Fibroblast of peridontal ligament (primary cell): ENCODE data around the gene TMEM63B.
"Not testable (repeated sequence)": the region's sequence is repeated elsewhere in the genome, so short reads cannot be mapped to it uniquely, and the experiment has no call there.

Source experiments
- DNase-seq: peaks from one replicate; pipeline ENCODE4 v3.0.0-alpha.2; 2010; ENCODE audit errors: extremely low read depth

Gene TMEM63B

DNA sequence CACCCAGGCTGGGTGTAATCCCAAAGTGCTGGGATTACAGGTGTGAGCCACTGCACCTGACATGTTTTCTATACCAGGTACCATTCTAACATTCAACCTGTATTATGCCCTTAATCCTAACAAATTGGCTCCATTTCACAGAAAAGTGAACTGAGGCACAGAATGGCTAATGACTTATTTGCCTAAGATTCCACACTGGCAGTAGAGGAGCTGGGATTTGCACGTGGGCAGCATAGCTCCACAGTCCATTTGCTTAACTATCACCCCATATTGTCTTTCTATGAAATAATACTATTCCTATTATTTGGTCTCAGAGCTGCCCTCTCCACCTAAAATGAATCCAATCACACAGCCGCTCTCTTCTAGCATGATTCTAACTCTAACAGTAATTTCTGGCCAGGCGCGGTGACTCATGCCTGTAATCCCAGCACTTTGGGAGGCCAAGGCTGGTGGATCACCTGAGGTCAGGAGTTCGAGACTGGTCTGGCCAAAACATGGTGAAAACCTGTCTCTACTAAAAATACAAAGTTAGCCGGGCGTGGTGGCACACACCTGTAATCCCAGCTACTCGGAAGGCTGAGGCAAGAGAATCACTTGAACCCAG is 66.1 kb downstream of the TMEM63B start:
- DNase-seq: no peak

DNA sequence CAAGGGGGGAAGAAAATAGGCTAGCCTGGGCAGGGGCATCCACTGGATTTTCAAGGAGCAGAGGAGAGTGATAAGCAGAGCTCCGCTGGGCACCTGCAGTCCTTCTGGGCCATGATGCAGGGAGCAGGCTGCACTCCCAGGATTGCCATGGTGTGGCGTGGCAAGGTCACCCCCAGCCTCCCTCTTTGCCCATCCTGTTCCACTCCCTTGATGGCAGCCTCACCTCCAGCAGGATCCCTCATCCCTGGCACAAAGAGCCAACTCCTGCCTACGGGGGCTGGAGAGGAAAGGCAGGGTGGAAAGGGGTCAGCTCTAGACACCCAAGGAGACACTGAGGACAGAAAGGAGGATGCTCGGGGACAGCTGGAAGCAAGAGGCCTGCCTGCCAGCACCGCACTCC is 67.0 kb downstream of the TMEM63B start:
- DNase-seq: no peak

DNA sequence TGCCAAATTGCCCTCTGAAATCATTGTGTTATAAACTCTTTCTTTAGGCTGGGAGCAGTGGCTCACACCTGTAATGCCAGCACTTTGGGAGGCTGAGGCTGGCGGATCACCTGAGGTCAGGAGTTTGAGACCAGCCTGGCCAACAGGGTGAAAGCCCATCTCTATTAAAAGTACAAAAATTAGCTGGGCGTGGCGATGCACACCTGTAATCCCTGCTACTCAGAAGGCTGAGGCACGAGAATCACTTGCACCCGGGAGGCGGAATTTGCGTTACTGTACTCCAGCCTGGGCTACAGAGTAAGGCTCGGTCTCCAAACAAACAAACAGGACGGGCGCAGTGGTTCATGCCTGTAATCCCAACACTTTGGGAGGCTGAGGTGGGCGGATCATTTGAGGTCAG is 69.0 kb downstream of the TMEM63B start:
- not testable (repeated sequence) for DNase-seq

DNA sequence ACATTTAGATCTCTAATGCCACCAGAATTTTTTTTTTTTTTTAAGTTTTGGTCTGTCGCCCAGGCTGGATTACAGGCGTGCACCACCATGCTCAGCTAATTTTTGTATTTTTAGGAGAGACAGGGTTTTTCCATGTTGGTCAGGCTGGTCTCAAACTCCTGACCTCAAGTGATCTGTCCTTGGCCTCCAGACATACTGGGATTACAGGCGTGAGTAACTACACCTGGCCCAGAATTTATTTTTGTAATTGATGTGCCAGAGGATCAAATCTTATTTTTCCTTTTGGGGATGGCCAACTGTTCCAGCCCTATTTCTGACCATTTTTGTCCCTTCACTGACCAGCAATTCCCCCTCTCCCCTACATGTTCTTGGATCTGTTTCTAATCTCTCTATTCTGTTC is 71.3 kb downstream of the TMEM63B start:
- no peak for DNase-seq

DNA sequence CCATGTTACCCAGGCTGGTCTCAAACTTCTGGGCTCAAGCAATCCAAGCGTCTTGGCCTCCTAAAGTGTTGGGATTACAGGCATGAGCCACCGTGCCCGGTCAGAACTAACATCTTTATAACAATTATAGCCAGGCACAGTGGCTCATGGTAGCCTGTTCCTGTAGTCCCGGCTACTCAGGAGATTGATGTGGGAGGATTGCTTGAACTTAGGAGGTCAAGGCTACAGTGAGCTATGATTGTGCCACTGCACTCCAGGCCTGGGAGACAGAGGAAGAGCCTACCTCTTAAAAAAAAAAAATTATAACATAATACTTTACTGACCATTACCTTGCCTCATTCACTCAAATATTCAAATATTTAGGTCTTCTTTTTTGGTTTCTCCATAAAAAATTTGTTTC is 72.5 kb downstream of the TMEM63B start:
- DNase-seq: no peak

DNA sequence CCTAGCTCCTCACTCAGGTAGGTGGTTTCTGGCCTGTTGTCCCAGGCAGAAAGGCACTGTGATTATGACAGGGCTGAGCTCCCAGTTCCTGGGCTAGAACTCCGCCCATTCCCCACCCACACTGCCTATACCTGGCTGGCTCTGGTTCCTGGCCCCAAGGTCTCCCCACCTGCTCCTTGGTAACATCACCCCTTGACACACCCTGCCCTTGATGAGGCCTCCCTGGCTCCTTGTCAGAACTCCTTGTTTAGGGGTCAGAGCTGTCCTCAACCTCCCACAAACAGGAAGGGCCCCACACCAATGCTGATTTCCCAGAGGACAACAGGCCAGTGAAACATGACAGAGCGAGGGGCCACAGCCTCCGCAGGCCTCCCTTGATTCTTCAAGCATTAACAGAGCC is 73.8 kb downstream of the TMEM63B start:
- no peak for DNase-seq

GRCh38 chr6:44201638-44202303 is 74.4 kb downstream of the TMEM63B start:
- no peak for DNase-seq

DNA sequence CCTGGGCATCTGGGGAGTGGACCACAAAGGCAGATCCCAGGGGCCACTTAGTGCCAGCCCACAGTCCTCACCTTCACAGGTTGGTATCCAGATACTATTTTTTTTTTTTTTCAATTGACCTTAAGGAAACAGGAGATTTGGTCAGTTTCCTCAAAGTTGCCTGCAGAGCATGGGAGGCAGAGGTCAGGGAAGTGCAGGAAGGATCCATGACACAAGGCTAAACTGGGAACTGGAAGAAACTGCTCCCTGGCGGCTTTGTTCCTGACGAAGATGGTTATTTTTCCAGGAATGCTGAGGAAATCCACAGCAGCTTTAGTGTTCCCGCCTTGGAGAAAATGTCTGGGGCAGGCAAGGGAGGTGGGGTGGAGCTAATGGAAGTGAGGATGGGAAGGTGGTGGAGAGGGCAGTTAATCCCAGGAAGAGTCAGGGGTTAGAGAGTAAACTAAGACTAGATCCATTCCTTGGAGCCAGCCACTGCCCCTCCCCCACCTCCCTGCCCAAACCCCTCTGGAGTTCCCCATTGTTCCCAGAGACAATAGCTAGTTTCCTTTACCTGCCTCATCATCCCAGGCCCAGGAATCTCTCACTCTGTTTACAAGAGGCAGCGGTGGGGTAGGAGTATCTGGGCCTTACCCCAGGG is 75.1 kb downstream of the TMEM63B start:
- DNase-seq: no peak

GRCh38 chr6:44202972-44203750 is 75.8 kb downstream of the TMEM63B start:
- DNase-seq: no peak

- no peak for DNase-seq
Measured at GRCh38 chr6:44203955-44204354, 76.6 kb downstream of the TMEM63B start.
